ENCODE results near the gene PRPSAP2.
"Not testable (repeated sequence)": the region's sequence is repeated elsewhere in the genome, so short reads cannot be mapped to it uniquely, and the experiment has no call there.

Gene PRPSAP2

DNA sequence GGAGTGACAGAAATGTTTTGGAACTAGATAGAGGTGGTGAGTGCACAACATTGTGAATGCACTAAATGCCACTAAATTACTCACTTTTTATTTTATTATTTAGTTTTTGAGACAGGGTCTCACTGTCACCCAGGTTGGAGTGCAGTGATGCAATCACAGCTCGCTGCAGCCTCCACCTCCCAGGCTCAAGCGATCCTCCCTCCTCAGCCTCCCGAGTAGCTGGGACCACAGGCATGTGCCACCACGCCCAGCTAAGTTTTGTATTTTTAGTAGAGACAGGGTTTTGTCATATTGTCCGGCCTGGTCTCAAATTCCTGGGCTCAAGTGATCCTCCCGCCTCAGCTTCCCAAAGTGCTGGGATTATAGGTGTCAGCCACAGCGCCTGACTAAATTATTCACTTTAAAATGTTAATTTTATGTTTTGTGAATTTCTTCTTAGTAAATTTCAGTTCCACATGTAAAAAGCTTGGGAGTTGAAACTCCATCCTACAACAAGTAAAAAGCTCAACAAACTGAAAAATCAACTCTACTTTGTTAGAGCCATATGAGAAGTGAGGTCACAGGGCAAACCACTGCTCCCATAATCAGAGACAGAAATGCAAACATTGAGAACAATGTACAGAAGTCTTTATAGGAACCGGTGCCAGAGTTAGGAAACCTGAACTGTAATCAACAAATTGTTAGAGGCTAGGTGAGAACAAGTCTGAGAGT is 80.2 kb downstream of the PRPSAP2 start:
- in situ Hi-C loops (cut with MboI; ENCODE audit: low sequenced_read_pairs) = no loop called here

DNA sequence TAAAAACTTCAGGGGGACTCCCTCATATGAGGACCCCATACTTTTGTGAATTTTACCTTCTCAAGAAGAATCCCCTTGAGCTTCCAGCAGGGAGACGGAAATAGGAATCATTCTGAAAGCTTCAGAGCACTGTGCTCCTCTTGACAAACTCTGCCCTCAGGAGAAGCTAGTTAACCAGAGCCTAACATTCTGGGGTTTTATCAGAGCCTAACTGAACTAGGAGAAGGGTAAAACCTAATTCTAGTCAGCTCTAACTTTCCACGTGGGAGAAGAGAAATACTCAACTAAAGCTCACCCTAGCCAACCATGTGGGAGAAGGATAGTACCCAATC is 80.7 kb downstream of the PRPSAP2 start:
- in situ Hi-C loops (cut with MboI; ENCODE audit: low sequenced_read_pairs) = no loop called here

DNA sequence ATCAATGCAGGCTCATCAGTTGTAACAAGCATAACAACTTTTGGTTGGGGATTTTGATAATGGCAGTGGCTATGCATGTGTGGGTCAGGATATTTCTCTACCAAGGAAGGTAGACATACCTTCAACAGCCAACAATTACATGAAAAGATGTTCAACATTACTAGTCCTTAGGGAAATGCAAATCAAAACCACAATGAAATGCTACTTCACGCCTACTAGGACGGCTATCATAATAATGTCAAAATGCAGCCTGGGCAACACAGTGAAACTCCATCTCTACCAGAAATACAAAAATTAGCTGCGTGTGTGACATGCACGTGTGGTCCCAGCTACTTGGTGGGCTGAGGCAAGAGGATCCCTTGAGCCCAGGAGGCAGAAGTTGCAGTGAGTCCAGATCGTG is 86.7 kb downstream of the PRPSAP2 start:
- in situ Hi-C loops (cut with MboI; ENCODE audit: low sequenced_read_pairs) = no loop called here

DNA sequence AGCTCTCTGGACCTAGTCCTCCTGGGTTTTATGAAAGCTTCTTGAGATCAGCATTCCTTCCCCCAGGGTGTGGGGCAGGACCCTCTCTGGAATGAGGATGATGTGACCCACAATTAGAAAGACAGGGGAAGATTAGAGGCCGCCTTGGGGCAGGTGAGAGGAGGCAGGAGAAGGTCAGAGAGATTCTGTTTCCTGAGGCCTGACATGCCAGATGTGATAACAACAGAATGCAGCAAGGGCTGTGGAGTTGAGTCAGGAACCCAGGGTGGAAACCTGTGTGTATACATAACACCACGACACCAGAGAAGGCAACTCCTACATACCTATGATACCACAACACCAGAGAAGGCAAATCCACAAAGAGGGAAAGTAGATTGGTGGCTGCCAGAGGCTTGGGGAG is 88.6 kb downstream of the PRPSAP2 start:
- in situ Hi-C loops (cut with MboI; ENCODE audit: low sequenced_read_pairs) = no loop called here

DNA sequence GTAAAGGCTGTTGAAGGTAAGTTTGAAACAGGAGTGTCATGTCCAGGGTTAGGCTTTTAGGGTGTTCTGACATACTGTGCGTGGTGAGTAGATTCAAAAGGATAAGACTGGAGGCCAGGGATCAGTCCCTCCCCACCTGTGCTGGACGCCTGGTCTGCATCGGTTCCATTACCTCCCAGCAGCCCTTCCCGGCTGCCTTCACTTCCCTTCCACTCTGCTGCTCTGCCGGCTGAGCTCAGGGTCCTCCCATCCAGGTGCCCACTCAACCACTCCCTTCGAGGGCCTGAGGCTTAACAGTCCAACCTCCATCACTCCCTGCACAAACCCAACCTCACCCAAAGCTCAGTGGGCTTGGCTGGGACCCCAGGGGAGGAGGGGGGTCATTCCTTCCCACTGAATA is 89.9 kb downstream of the PRPSAP2 start:
- in situ Hi-C loops (cut with MboI; ENCODE audit: low sequenced_read_pairs) = no loop called here

DNA sequence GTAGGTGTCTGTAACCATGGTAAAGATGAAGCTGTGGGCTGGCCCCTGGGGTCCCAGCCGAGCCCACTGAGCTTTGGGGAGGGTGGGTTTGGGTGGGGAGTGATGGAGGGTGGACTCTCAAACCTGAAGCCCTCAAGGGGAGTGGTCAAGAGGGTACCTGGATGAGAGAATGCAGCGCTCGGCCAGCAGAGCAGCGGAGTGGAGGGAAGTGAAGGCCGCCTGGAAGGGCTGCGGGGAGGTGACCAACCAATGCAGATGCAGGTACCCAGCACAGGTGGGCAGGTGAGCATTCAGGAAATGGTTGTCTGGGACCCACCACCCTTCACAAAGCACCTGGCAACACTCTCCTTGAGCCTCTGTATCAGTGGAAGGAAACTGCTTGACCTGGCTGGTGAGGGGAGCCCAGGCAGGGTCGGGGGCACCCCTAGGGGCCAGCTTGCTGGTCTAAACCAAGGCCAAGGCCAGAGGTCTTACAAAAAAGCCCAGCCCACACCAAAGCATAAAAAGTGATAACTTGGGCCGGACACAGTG is 90.6 kb downstream of the PRPSAP2 start:
- in situ Hi-C loops (cut with MboI; ENCODE audit: low sequenced_read_pairs) = no loop called here

DNA sequence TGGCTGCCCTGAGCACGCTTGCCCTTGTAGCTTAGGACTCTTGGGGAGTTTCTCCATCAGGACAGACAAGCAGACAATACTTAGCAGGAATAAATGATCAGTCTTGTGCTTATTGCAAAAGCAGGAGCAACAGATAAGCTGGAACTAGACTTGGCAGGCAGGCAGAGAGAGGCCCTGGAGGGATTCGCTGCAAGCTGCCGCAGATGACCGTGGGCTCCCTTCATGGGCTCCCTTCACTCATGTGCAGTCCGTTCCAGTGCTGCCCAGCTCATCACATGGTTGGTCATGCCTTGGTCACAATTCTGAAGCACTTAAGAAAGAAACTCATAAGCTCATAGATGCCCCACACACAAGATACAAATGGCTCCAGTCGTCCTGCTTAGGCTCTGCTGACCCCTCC is 91.6 kb downstream of the PRPSAP2 start:
- in situ Hi-C loops (cut with MboI; ENCODE audit: low sequenced_read_pairs) = no loop called here

DNA sequence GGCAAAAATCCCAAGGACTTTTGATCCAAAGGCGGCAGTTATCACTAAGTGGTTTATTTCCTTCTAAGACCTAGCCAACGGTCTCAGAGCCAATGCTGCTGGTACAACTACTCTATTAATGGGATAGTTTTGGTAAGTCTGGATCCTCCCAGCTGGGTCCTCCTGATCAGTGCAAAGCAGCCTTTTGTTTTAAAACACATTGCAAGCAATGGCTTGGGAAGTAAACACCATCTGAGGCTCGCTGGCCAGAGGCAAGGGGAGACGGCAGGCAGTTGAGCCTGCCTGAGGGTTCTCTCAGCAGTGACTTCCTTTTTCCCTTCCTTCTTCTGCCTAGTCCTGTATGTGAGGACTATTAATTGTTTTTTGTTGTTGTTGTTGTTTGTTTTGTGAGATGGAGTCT is 92.4 kb downstream of the PRPSAP2 start:
- in situ Hi-C loops (cut with MboI; ENCODE audit: low sequenced_read_pairs) = no loop called here

DNA sequence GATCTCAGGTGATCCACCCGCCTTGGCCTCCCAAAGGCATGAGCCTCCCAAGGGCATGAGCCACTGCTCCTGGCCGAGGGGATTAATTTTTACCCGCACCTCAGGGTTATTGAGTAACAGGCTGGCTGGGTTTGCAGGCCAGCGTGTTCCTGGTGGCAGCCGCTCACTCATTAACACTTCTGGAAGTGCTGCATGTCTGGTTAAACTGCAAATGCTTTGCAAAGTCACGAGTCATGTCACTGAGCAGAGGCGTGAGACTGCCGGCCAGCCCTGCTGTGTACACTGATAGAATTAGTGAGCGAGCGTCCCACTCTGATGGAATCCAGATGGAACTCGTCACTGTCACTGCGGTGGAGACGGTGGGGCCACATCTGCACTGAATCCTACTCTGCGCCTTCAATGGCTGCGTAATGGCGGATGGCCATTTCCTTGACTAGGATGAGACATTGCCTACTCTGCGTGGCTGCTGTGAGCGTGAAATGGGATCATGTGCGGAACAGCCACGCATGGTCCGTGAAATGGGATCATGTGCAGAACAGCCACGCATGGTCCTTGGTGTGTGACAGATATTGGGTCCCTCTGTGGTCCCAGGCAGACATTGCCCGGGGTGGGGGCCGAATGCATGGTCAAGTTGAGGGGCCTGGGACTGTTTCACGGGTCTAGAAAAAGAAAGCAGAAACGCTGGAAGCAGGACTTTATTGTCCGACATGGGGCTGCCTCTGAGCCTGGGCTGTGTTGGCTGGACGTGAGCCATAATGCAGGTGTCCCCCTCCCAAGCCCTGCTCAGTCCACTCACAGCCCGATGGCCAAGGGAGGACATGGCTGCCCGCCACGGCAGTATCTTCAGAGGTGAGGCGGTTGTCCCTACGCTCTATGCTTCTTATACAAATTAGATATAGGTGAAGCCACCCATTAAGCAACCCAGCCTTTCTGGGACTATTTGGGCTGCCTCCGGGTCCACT is 93.3 kb downstream of the PRPSAP2 start:
- in situ Hi-C loops (cut with MboI; ENCODE audit: low sequenced_read_pairs) = no loop called here

DNA sequence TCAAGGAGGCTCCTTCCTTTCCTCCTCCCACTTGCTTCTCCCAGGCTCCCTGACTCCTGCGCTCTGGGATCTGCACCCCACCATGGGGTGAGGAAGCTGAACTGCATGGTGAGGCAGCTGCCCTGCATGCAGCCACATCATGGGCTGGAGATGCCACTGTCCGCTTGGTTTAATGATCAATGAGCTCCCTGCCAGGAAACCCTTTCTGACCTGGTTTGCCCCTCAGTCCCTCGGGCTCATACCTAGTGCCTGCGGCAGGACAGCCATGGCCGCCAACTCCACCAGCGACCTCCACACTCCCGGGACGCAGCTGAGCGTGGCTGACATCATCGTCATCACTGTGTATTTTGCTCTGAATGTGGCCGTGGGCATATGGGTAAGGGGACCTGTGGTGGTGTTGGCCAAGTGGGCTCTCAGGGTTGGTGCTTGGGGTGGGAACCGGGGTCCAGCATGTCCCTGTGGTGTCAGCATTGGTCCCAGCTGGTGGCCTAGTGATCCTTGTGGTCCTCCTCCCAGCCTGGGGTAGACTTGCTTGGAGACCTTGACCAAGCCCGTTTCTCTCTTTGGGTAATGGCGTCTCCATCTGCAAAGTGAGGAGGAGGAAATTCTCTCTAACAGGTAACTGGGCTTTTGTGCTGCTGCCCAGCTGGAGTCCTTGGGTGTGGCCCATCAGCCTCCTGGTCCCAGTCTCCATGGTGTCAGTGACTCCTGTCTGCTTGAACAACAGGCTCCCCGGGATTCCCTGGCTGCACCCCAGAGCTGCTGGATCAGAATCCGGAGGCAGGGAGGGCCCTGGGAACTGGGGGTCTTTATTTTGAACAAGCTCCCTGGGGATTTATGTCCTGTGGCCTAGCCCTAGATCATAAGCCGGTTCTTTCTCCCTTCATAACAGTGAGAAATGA is 94.3 kb downstream of the PRPSAP2 start, which contains the start of gene SLC5A10:
Gene SLC5A10, plus strand, starts transcription at position 225 of the 902 bp plus-strand sequence. Its CDS starts 41 bp downstream, at position 266.
- in situ Hi-C loops (cut with MboI; ENCODE audit: low sequenced_read_pairs) = no loop called here

DNA sequence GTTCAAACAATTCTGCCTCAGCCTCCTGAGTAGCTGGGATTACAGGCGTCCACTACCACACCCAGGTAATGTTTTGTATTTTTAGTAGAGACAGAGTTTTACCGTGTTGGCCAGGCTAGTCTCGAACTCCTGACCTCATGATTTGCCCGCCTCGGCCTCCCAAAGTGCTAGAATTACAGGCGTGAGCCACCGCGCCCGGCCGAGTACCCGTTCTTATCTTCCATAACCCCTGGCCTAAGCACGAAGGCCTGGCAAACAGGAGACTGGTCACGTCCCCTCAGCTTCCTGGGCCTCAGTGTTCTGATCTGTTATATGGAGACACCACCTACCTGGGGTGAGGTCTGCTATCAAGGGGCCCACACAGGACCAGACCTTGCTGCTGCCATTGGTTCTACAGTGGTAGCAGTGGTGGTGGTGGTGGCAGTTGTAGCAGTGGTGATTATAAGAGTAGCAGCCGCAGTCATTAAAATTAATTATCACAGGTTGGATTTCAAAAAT is 95.3 kb downstream of the PRPSAP2 start:
- in situ Hi-C loops (cut with MboI; ENCODE audit: low sequenced_read_pairs) = no loop called here

DNA sequence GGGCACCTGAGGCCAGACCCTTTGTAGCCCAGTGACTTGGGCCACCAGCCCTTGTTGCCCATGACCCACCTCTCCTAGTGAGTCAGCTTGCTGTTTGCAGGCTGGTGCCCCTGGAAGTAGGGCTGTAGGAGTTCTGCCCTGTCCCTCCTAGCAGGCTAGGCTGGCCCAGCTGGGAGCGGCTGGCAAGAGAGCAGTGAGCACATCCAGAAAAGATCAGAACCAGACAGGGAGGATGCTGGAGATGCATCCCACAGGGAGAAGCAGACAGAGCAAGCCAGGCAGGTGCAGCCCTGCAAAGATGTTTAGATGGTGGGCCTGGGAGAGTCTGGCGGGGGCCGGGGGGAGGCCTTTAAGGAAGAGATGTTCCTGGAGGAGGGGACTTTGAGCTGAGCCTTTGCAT is 96.4 kb downstream of the PRPSAP2 start:
- in situ Hi-C loops (cut with MboI; ENCODE audit: low sequenced_read_pairs) = no loop called here

DNA sequence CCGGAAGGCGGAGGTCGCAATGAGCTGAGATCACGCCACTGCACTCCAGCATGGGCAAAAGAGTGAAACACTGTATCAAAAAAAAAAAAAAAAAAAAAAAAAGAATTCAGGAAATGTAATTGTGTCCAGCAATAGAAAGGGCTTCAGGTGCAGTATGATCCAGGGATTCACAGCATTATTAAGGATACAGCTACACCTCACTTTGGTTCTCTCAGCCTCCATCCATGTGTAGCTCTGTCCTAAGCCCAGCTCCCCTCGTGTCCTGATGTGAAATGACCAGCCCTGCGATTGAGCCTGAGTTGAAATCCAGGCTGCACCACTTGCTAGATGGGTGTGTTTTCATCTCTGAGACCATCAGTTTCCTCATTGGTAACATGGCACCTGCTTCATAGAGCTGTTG is 97.1 kb downstream of the PRPSAP2 start:
- in situ Hi-C loops (cut with MboI; ENCODE audit: low sequenced_read_pairs) = no loop called here

DNA sequence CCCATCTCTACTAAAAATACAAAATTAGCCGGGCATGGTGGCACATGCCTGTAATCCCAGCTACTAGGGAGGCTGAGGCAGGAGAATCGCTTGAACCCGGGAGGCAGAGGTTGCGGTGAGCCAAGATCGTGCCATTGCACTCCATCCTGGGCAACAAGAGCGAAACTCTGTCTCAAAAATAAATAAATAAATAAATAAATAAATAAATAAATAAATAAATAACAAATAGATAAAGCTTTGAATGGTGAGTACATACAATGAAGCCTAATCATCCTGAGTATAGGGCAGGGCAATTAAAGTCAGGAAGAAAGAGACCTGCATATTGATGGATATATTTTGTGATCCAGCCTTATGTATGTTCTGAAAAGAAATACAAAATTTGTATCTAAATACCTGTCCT is 98.1 kb downstream of the PRPSAP2 start:
- in situ Hi-C loops (cut with MboI; ENCODE audit: low sequenced_read_pairs) = not testable (repeated sequence)

DNA sequence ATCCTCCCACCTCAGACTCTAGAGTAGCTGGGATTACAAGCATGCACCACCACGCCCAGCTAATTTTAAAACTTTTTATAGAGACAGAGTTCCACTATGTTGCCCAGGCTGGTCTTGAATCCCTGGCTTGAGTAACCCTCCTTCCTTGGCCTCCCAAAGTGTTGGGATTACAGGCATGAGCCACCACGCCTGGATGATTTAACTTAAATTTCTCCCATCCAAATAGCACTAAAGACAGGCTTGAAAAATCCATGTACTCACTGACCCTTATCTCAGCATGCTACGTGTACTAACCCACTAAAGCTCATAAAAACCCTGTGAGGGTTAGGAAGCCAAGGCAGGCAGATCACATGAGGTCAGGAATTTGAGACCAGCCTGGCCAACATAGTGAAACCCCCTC is 98.7 kb downstream of the PRPSAP2 start:
- in situ Hi-C loops (cut with MboI; ENCODE audit: low sequenced_read_pairs) = no loop called here

DNA sequence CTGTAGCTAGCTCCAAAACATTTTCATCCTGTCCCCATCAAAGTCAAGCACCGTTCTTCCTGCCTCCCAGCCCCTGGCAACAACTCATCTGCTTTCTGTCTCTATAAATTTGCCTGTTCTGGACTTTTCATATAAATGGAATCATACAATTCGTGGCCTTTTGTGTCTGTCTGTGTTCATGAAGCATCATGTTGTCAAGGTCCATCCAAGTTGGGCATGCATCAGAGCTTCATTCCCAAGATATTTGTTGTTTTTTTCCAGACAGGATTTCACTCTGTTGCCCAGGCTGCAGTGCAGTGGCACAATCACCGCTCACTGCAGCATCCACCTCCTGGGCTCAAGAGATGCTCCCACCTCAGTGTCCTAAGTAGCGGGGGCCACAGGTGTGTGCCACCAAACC is 99.9 kb downstream of the PRPSAP2 start:
- in situ Hi-C loops (cut with MboI; ENCODE audit: low sequenced_read_pairs) = no loop called here

DNA sequence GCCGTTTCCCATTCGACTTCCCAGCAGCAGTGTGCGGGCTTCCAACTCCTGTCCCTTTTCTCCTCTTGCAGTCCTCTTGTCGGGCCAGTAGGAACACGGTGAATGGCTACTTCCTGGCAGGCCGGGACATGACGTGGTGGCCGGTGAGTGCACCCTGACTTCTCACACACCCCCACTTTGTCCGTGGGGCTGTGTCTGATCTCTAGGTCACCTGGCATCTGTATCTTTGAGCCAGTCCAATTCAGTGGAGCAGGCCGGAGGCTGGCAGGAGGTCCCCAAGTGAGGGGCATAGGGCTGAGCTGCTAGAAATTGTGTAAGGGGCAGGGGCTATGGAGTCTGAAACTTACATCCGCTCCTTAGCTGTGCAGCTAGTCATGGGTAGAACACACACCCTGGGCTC is 100.7 kb downstream of the PRPSAP2 start:
- in situ Hi-C loops (cut with MboI; ENCODE audit: low sequenced_read_pairs) = no loop called here

DNA sequence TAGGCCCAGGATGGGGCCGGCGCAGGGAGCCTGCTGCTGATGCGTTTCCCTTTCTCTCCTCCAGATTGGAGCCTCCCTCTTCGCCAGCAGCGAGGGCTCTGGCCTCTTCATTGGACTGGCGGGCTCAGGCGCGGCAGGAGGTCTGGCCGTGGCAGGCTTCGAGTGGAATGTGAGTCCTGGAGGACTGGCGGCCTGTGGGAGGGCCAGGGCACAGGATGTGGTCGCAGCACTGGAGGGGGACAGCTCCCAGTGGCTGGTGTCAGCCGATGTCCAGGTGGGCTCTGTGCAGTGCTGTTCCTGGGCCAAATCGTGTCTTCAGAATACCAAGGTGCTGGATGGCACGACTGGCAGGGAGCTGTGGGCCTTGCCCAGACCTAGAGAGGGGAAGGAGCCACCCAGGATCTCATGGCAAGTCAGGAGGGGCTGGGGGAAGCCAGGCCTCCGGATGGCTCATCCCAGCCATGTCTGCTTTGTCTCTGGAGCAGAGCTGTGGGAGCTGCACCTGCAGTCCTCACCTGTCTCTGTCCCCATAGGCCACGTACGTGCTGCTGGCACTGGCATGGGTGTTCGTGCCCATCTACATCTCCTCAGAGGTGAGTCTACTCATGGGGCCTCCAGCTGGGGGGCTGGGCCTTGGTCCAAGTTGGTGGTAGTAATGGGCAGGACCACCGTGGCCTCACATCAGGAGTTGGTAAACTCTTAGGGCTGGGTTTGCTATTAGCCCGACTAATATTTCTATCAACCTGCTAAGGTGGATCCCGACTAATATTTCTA is 101.3 kb downstream of the PRPSAP2 start:
- in situ Hi-C loops (cut with MboI; ENCODE audit: low sequenced_read_pairs) = no loop called here

DNA sequence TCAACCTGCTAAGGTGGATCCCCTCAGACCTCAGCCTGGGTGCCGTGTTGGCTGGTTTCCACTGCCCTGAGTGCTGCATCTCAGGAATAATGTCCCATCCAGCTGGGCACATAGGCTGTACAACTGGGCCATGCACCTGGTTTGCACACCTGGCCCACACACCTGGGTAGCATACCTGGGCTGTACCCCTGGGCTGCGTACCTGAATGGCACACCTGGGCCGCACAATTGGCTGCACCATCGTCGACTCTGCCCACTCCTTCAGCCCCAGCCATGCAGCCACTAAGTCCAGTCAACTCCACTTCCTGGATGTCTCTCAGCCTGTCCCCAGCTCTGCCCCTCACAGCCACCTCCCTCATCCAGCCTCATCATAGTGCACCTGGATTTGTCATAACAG is 101.9 kb downstream of the PRPSAP2 start:
- in situ Hi-C loops (cut with MboI; ENCODE audit: low sequenced_read_pairs) = no loop called here

DNA sequence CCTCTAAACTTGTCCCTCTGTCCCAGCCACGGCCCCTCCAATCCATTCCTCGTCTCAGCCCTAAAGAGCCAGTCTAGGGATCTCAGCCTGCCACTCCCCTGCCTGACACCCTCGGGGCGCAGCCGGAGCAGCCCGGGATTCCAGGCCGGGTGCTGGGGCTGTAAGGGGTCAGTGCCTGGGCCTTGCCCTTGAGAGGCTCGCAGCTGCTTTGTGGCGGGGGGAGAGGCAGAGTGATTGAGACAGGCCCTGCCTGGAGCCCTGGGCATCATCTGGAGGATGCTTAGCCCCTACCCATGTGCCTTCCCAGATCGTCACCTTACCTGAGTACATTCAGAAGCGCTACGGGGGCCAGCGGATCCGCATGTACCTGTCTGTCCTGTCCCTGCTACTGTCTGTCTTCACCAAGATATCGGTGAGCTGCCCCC is 102.3 kb downstream of the PRPSAP2 start:
- in situ Hi-C loops (cut with MboI; ENCODE audit: low sequenced_read_pairs) = no loop called here

Data from HL-60/S4 treated with phorbol 12-myristate 13-acetate at 8.2 ng/mL for 4 days and 3 days (cell line).